Stimulated activated memory B cell treated with anti-CD40 and anti-IgM and Interleukin-4, amounts not matched to agents 10 μg/mL and 1 μg/mL and 100 μg/mL, for 72 hours (primary cell): Measurements from ENCODE around the gene RPL19.

Experiments used
- ATAC-seq: fragments of 150-1000 bp; cut with Tn5 transposase; 2 replicates; pipeline ENCODE4 v1.10.0; 2021
- H3K27ac Mint-ChIP-seq: one replicate; pipeline ENCODE4 v1.8.0; 2022; ENCODE audit warnings: mild to moderate bottlenecking, mixed read lengths
- H3K27me3 Mint-ChIP-seq: one replicate; pipeline ENCODE4 v1.8.0; 2022; ENCODE audit warnings: mixed read lengths
- H3K36me3 Mint-ChIP-seq: one replicate; pipeline ENCODE4 v1.8.0; 2022; ENCODE audit warnings: mixed read lengths
- H3K4me1 Mint-ChIP-seq: one replicate; pipeline ENCODE4 v1.8.0; 2022; ENCODE audit warnings: mixed read lengths
- H3K4me3 Mint-ChIP-seq: one replicate; pipeline ENCODE4 v1.8.0; 2022; ENCODE audit warnings: mild to moderate bottlenecking, moderate library complexity, mixed read lengths
- H3K9me3 Mint-ChIP-seq: one replicate; pipeline ENCODE4 v1.8.0; 2022; ENCODE audit warnings: mixed read lengths

The RPL19 gene

GRCh38 chr17:39222866-39223834 is 23.1 kb downstream of the RPL19 start:
- peak; percentile 32 for ATAC-seq
- no peaks in the 10 kb centered on the region for H3K9me3 Mint-ChIP-seq
- H3K4me1 Mint-ChIP-seq, result peaks cover 21% of the 10 kb centered on the region
- peaks cover 77% of the 10 kb centered on the region for H3K27me3 Mint-ChIP-seq
- H3K27ac Mint-ChIP-seq, result no peak overlapping the region
- no peaks in the 10 kb centered on the region for H3K36me3 Mint-ChIP-seq
- H3K4me3 Mint-ChIP-seq, result no peak overlapping the region

- peak overlapping the region; percentile 78 for H3K4me3 Mint-ChIP-seq
- peaks cover 19% of the 10 kb centered on the region for H3K4me1 Mint-ChIP-seq
- no peaks in the 10 kb centered on the region for H3K36me3 Mint-ChIP-seq
- peaks cover 82% of the 10 kb centered on the region for H3K27me3 Mint-ChIP-seq
- no peaks in the 10 kb centered on the region for H3K9me3 Mint-ChIP-seq
- H3K27ac Mint-ChIP-seq, result no peak overlapping the region
- no peak for ATAC-seq
These were observed 24.1 kb downstream of the RPL19 start for GRCh38 chr17:39223907-39224777.

DNA sequence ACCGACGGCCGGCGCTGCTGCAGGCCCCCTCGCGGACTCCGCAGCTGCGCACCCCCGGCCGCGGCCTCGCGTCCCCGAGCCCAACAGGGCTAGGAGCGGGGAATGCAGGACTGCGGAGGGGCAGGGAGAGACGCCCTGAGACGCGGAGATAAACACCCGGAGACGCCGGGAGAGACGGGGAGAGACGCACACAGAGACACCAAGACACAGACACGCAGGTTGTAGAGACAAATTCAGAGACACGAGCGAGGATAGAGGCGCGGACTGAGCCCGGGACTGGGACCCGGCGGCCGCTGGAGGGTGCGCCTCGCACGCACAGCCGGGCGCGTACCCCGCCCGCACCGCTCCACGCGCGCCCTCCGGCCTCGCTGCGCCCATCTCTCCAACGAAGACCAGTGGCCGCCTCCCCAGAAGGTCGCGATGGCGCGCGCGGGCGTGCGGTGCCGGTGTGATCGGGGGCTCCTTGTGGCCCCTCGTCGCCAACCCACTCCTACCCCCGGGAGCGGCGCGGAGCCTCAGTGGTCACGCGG is 24.8 kb downstream of the RPL19 start:
- peak; percentile 44 for ATAC-seq
- Mint-ChIP-seq H3K27ac (no peak overlapping the region), H3K27me3 (peaks cover 82% of the 10 kb centered on the region), H3K4me3 (peak overlapping the region; percentile 78), H3K9me3 (no peaks in the 10 kb centered on the region), H3K36me3 (no peaks in the 10 kb centered on the region), H3K4me1 (peaks cover 19% of the 10 kb centered on the region)

DNA sequence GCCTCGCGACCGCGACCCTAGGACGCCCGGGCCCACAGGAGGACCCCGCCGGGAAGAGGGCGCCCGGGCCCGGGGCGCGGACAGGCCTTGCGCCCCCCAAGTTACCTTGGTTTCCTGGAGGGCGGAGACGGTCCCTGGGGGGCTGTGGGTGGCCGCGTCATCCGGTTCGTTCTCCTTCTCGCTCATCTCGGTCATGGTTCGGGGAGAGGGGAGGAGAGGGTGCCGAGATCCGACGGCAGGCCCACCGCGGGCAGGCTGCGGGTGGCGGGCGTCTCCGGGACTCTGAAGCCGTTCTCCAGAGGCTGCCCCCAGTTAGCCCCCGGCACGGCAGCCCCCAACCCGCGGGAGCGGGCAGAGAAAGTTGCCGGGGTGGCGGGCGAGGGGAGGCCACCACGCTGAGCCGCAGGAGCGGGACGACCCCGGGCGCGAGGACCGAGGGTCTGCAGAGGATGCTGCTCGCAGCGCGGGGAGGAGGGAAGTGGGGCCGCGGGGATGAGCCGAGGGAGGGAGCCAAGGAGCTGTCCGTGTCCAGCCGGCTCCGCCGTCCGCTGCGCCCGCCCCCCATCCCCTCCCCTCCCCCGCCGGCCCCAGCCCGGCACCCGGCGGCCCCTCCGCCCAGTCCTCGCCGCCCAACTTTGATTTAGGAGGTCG is 25.4 kb downstream of the RPL19 start, which contains the start of gene STAC2:
TSS of gene STAC2 (minus strand) at position 638 of the 651 bp plus-strand sequence. CDS start at position 195, 443 bp downstream.
- no peaks in the 10 kb centered on the region for H3K9me3 Mint-ChIP-seq
- H3K4me1 Mint-ChIP-seq, result peaks cover 19% of the 10 kb centered on the region
- H3K27ac Mint-ChIP-seq, result no peak within 1 kb of the TSS
- peak within 1 kb of the TSS; percentile 78 for H3K4me3 Mint-ChIP-seq
- ATAC-seq, result peak; percentile 66
- H3K27me3 Mint-ChIP-seq, result peaks cover 81% of the 10 kb centered on the region
- H3K36me3 Mint-ChIP-seq, result no peaks in the 10 kb centered on the region

DNA sequence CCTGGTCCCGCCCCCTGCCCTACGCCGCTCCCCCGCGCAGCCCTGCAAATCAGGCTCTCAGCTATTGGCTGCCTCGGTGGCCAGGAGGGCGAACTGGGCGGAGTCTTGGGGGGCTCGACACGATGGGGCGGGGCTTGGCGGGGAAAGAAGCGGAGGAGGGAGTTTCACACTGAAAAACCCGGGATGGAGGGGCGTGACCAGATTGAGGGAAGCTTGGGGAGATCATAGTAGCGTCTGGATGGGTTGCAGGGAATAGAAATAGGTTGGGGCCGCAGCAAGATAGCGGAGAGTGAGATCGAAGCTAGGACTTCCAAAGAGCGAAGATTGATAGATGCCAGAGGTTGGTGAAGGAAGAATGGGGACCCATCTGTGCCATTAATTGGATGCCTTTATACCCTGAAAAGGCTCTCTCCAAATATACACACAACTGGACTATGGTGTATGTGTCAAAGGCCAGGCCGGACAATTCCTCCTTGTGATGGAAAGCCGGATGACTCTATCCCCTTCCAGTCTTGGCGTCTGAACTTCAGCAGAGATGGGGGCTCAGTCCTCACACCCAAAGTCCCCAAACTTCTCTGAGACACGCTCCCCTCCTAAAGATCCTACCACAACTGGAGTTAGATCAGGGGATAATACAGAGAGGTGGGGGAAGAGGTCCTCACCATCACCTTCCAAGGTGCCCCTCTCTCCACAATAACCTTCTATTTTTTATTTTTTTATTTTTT is 26.0 kb downstream of the RPL19 start:
- H3K4me1 Mint-ChIP-seq, result peaks cover 19% of the 10 kb centered on the region
- H3K27ac Mint-ChIP-seq, result no peak overlapping the region
- no peak for ATAC-seq
- H3K36me3 Mint-ChIP-seq, result no peaks in the 10 kb centered on the region
- H3K27me3 Mint-ChIP-seq, result peaks cover 88% of the 10 kb centered on the region
- H3K4me3 Mint-ChIP-seq, result peak overlapping the region; percentile 68
- no peaks in the 10 kb centered on the region for H3K9me3 Mint-ChIP-seq

- Mint-ChIP-seq H3K27ac (no peak overlapping the region), H3K9me3 (no peaks in the 10 kb centered on the region), H3K27me3 (peaks cover 91% of the 10 kb centered on the region), H3K4me1 (peaks cover 29% of the 10 kb centered on the region), H3K36me3 (no peaks in the 10 kb centered on the region), H3K4me3 (no peak overlapping the region)
- no peak for ATAC-seq
These were observed 27.4 kb downstream of the RPL19 start for GRCh38 chr17:39227364-39227919.

GRCh38 chr17:39229274-39229913 is 29.3 kb downstream of the RPL19 start:
- no peaks in the 10 kb centered on the region for H3K36me3 Mint-ChIP-seq
- no peak overlapping the region for H3K27ac Mint-ChIP-seq
- ATAC-seq, result no peak
- H3K9me3 Mint-ChIP-seq, result no peaks in the 10 kb centered on the region
- H3K27me3 Mint-ChIP-seq, result peaks cover 79% of the 10 kb centered on the region
- H3K4me3 Mint-ChIP-seq, result no peak overlapping the region
- H3K4me1 Mint-ChIP-seq, result peaks cover 31% of the 10 kb centered on the region

GRCh38 chr17:39230361-39230760 is 30.3 kb downstream of the RPL19 start:
- no peak for ATAC-seq
- H3K9me3 Mint-ChIP-seq, result no peaks in the 10 kb centered on the region
- H3K27ac Mint-ChIP-seq, result no peak overlapping the region
- H3K27me3 Mint-ChIP-seq, result peaks cover 71% of the 10 kb centered on the region
- peaks cover 24% of the 10 kb centered on the region for H3K4me1 Mint-ChIP-seq
- H3K36me3 Mint-ChIP-seq, result no peaks in the 10 kb centered on the region
- no peak overlapping the region for H3K4me3 Mint-ChIP-seq

DNA sequence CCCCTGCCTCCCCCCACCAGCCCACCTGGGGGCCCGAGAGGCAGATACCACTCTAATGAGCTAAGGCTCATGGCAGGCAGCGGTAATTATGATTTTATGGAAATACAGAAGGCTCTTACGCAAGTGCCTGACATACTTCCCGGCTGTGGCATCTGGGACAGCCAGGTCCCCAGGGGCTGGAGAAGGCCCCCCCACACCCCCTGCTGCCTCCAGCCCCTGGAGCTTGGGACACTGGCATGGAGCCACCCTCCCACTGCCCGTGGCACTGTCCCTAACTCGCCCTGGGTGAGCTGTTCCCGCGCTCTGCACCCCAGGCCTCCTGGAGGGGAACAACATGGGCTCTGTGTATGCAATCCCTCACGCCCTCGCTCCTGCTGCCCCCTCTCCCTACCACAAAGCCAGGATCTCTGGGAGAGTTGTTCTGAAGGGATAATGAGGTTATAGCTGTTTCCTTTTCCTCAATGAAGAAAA is 31.0 kb downstream of the RPL19 start:
- no peak overlapping the region for H3K27ac Mint-ChIP-seq
- no peak for ATAC-seq
- no peaks in the 10 kb centered on the region for H3K36me3 Mint-ChIP-seq
- H3K4me1 Mint-ChIP-seq, result peaks cover 19% of the 10 kb centered on the region
- H3K9me3 Mint-ChIP-seq, result no peaks in the 10 kb centered on the region
- H3K4me3 Mint-ChIP-seq, result no peak overlapping the region
- H3K27me3 Mint-ChIP-seq, result peaks cover 64% of the 10 kb centered on the region

- H3K4me3 Mint-ChIP-seq, result no peak overlapping the region
- no peaks in the 10 kb centered on the region for H3K36me3 Mint-ChIP-seq
- no peaks in the 10 kb centered on the region for H3K9me3 Mint-ChIP-seq
- ATAC-seq, result peak; percentile 78
- H3K27ac Mint-ChIP-seq, result no peak overlapping the region
- peaks cover 16% of the 10 kb centered on the region for H3K4me1 Mint-ChIP-seq
- peaks cover 59% of the 10 kb centered on the region for H3K27me3 Mint-ChIP-seq
These were observed 31.8 kb downstream of the RPL19 start for GRCh38 chr17:39231591-39232551.

GRCh38 chr17:39235555-39236449 is 35.7 kb downstream of the RPL19 start:
- no peaks in the 10 kb centered on the region for H3K9me3 Mint-ChIP-seq
- peaks cover 23% of the 10 kb centered on the region for H3K27me3 Mint-ChIP-seq
- ATAC-seq, result peak; percentile 54
- H3K4me1 Mint-ChIP-seq, result peaks cover 34% of the 10 kb centered on the region
- H3K4me3 Mint-ChIP-seq, result no peak overlapping the region
- H3K36me3 Mint-ChIP-seq, result no peaks in the 10 kb centered on the region
- H3K27ac Mint-ChIP-seq, result no peak overlapping the region

DNA sequence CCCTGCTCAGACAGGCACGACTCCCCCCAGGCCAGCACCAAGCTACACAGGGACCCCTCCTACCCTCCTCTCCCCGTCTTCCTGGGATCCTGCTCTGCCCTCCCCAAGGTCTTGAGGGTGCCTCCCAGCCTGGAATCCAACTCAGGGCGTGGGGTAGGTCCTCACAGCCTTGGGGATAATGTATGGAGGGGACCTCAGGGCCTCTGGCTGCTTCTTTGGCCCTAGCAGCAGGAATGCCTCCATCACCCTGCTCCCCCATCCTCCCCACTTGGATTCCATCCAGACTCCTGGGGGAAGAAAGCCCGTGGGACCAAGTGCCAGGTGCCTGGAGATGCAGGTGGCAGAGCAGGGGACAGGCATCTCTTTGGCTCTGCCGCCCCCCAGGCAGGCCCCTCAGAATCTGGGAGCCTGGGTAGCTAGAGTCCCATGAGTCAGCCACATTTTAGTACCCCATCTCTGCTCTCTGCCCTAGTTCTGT is 36.4 kb downstream of the RPL19 start:
- H3K27me3 Mint-ChIP-seq, result peaks cover 16% of the 10 kb centered on the region
- H3K9me3 Mint-ChIP-seq, result no peaks in the 10 kb centered on the region
- no peaks in the 10 kb centered on the region for H3K36me3 Mint-ChIP-seq
- H3K4me1 Mint-ChIP-seq, result peaks cover 32% of the 10 kb centered on the region
- no peak for ATAC-seq
- H3K27ac Mint-ChIP-seq, result no peak overlapping the region
- no peak overlapping the region for H3K4me3 Mint-ChIP-seq
